Panc1 (cell line): ENCODE data around the gene BCCIP. TPM values are rescaled to one million over a fixed set of nuclear protein-coding genes. Genes with fewer than 3 reads are reported as not detected.

Experiments
- ATAC-seq: fragments of 200-7000 bp; cut with Tn5 transposase; 2 replicates; pipeline ENCODE4 v1.9.1; 2020; ENCODE audit warnings: mild to moderate bottlenecking, moderate library complexity
- BruUV-seq: library from RNA; stranded (reverse); fragments of 400-500 nt; replicated peaks from 2 replicates; lab custom pipeline; 2021; lab: Mats Ljungman, UMichigan
- CTCF ChIA-PET: fragments of 300-600 bp; sonication (Branson Sonifier 250); formaldehyde crosslinking; loops from one replicate; lab custom pipeline; 2022; ENCODE audit warnings: antibody characterized with exemption; lab: Charles Lee
- POLR2A ChIA-PET: fragments of 300-600 bp; sonication (Branson Sonifier 250); formaldehyde crosslinking; loops from one replicate; lab custom pipeline; 2022; ENCODE audit warnings: antibody characterized with exemption; lab: Charles Lee
- DNase-seq: peaks from one replicate; pipeline ENCODE4 v3.0.0-alpha.2; 2010; ENCODE audit warnings: low read depth, low spot score
- H3K27ac ChIP-seq: 2 replicates; pipeline ENCODE4 v1.5.1; 2011; ENCODE audit warnings: mild to moderate bottlenecking, low read length, inconsistent platforms
- H3K27me3 ChIP-seq: fragments of 200-500 bp; sonication (Bioruptor generic); 2 replicates; pipeline ENCODE4 v1.6.0; 2014; ENCODE audit warnings: low read length, inconsistent platforms; ENCODE audit not compliant: control insufficient read depth, insufficient read depth
- H3K36me3 ChIP-seq: fragments of 200-500 bp; sonication (Bioruptor generic); 2 replicates; pipeline ENCODE4 v1.5.1; 2014; ENCODE audit warnings: inconsistent platforms, mild to moderate bottlenecking, low read length, moderate library complexity; ENCODE audit not compliant: control insufficient read depth, insufficient read depth
- H3K4me1 ChIP-seq: 2 replicates; pipeline ENCODE4 v1.5.1; 2011; ENCODE audit warnings: inconsistent platforms, mild to moderate bottlenecking, low read length, moderate library complexity; ENCODE audit not compliant: control insufficient read depth, insufficient read depth
- H3K4me3 ChIP-seq, 2 experiments: 2 replicates each; pipeline ENCODE4 v1.5.1; 2011 to 2012; ENCODE audit warnings: low read depth in 2 of 2, low read length in 2 of 2, mild to moderate bottlenecking in 2 of 2, inconsistent platforms in 1 of 2, moderate library complexity in 1 of 2
- H3K9me3 ChIP-seq: fragments of 200-500 bp; sonication (Bioruptor generic); 2 replicates; pipeline ENCODE4 v1.5.1; 2014; ENCODE audit warnings: low read depth, mild to moderate bottlenecking, inconsistent platforms, low read length, moderate library complexity; ENCODE audit not compliant: control insufficient read depth, insufficient read depth
- CTCF ChIP-seq: fragments of 450-650 bp; IDR thresholded peaks from 2 replicates; pipeline ENCODE4 v1.5.1; 2017; ENCODE audit warnings: mild to moderate bottlenecking
- POLR2AphosphoS5 ChIP-seq: IDR thresholded peaks from 2 replicates; pipeline ENCODE4 v1.6.1; 2012; ENCODE audit warnings: mild to moderate bottlenecking, low read depth, low read length, moderate library complexity
- REST ChIP-seq, 2 experiments: IDR thresholded peaks; 2 replicates each; pipeline ENCODE4 v1.6.1; 2011 to 2012; ENCODE audit warnings: low read depth in 2 of 2, control low read depth in 1 of 2, low read length in 1 of 2, mild to moderate bottlenecking in 1 of 2, moderate library complexity in 1 of 2; ENCODE audit not compliant: insufficient read depth in 1 of 2
- TCF7L2 ChIP-seq: IDR thresholded peaks from 2 replicates; pipeline ENCODE4 v1.6.1; 2011; ENCODE audit warnings: mild to moderate bottlenecking, low read depth, low read length, inconsistent platforms
- in situ Hi-C: cut with HindIII; loops from 2 replicates; pipeline ENCODE4 v1.10.0; 2016; ENCODE audit warnings: low sequenced_read_pairs, low pct_unique_long_range_greater_than_20kb
- intact Hi-C: fragments of 100-400 bp; cut with micrococcal nuclease; formaldehyde crosslinking; loops from one replicate; pipeline ENCODE4 v1.10.0; 2022; ENCODE audit not compliant: unreplicated experiment
- total RNA-seq: library from RNA; stranded (reverse); gene quantifications from one replicate; pipeline ENCODE4 v1.2.1, GENCODE V29; 2021; ENCODE audit not compliant: unreplicated experiment

BCCIP gene
- total RNA-seq, 1 experiment from 2014 or later = 123 TPM

GRCh38 chr10:125878957-125879835 lies 55.9 kb downstream of the BCCIP start:
- no TSS peak for BruUV-seq
- Histone ChIP-seq H3K27ac (peak overlapping the region; percentile 97), H3K4me1 (peaks cover 51% of the 10 kb centered on the region), H3K36me3 (peaks cover 14% of the 10 kb centered on the region), H3K4me3 (peak overlapping the region in 1 of 2 experiments; percentile 25; a peak in 2 of 4 replicates), H3K27me3 (no peaks in the 10 kb centered on the region), H3K9me3 (peaks cover 14% of the 10 kb centered on the region; the same call in 1 of the 2 replicates)
- CTCF ChIA-PET = interaction anchor here (0.7 kb wide), 1 partner anchor 870 kb away, joined by 5 read pairs; no protein-coding TSS in a partner anchor
- DNase-seq (peak; percentile 89), ATAC-seq (peak; percentile 94)
- in situ Hi-C loops (no loop called here), intact Hi-C loops (no loop called here)
- POLR2A ChIA-PET = interaction anchor here (0.6 to 0.7 kb wide), 3 partner anchors 13 to 183 kb away, joined by 3 to 8 read pairs (median 6); no protein-coding TSS in a partner anchor
- peak; percentile 74; the same call in 1 of the 2 replicates for TF ChIP-seq POLR2AphosphoS5
- TF ChIP-seq CTCF = no peak
- peak; percentile 98 for TF ChIP-seq TCF7L2

GRCh38 chr10:125880719-125881118 lies 57.4 kb downstream of the BCCIP start:
- Histone ChIP-seq H3K36me3 (peaks cover 11% of the 10 kb centered on the region; the same call in 1 of the 2 replicates), H3K9me3 (peaks cover 14% of the 10 kb centered on the region; the same call in 1 of the 2 replicates), H3K27me3 (no peaks in the 10 kb centered on the region), H3K4me3 (peak overlapping the region; percentile 16 to 21; a peak in 3 of 4 replicates), H3K27ac (peak overlapping the region; percentile 97), H3K4me1 (peaks cover 55% of the 10 kb centered on the region)
- DNase-seq = no peak
- no TSS peak for BruUV-seq
- in situ Hi-C loops (no loop called here), intact Hi-C loops (no loop called here)
- no peak for TF ChIP-seq REST (IDR thresholded peaks at IDR 0.05; ENCODE audit: insufficient read depth in 1 of 2, low read depth in 2 of 2, low read length in 1 of 2)
- no peak; the same call in 1 of the 2 replicates for TF ChIP-seq TCF7L2
- POLR2A ChIA-PET = no interaction called here
- CTCF ChIA-PET = no interaction called here
- ATAC-seq = no peak

- intact Hi-C loops = no loop called here
- H3K27ac ChIP-seq = peak within 1 kb of the TSS; percentile 97
- peaks cover 12% of the 10 kb centered on the region; the same call in 1 of the 2 replicates for H3K9me3 ChIP-seq
- H3K4me1 ChIP-seq = peaks cover 55% of the 10 kb centered on the region
- peaks cover 11% of the 10 kb centered on the region; the same call in 1 of the 2 replicates for H3K36me3 ChIP-seq
- DNase-seq (no peak), ATAC-seq (peak; percentile 39)
- CTCF ChIA-PET = no interaction called here
- POLR2A ChIA-PET = no interaction called here
- no TSS peak for BruUV-seq
- in situ Hi-C loops = no loop called here
- peak within 1 kb of the TSS; percentile 16 to 21 for H3K4me3 ChIP-seq
- no peak for TF ChIP-seq POLR2AphosphoS5
- no peak for TF ChIP-seq CTCF
- no peak for TF ChIP-seq REST (IDR thresholded peaks at IDR 0.05; ENCODE audit: insufficient read depth in 1 of 2, low read depth in 2 of 2, low read length in 1 of 2)
- TF ChIP-seq TCF7L2 = no peak
- H3K27me3 ChIP-seq = no peaks in the 10 kb centered on the region
Measured at GRCh38 chr10:125881192-125881591, 57.8 kb downstream of the BCCIP start, which contains the start of gene DHX32. DHX32 (minus strand) TSS chr10:125881292; CDS start chr10:125880824, 468 bp downstream.
